Measurements from ENCODE around the gene LPAR3.

Gene LPAR3

DNA sequence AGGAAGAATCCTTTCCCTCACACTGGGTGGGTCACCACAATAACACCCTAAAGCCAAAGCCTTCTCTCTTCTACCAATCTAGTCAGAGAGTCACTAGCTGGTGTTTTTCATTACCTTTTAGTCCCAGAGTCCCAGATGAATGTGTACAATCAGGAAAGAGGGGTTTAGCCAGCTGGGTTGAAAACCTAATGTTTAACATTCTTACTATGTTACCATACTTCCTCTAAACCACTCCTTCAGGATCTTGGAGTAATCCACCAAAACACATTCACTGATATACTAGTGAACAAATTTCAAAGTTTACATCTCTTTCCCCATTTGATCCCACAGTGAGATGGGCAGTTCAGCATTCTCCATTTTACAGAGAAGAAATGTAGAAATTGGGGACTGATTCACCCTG lies 9.7 kb downstream of the LPAR3 start:
- TF ChIP-seq POLR2AphosphoS5 (IDR thresholded peaks at IDR 0.05; ENCODE audit: low read depth) = no peak
- no peak for TF ChIP-seq CTCF (IDR thresholded peaks at IDR 0.05; ENCODE audit: insufficient read depth, low read length)
- TF ChIP-seq GABPA (IDR thresholded peaks at IDR 0.05; ENCODE audit: low read depth) = no peak
- TF ChIP-seq SPI1 (IDR thresholded peaks at IDR 0.05; ENCODE audit: borderline replicate concordance, low read depth) = no peak
- TF ChIP-seq REST (IDR thresholded peaks at IDR 0.05; ENCODE audit: insufficient replicate concordance, low read depth) = no peak
- Histone ChIP-seq H3K27ac (replicated peaks) (no peak overlapping the region), H3K27me3 (ENCODE audit: insufficient read depth, poor library complexity, severe bottlenecking) (no peaks in the 10 kb centered on the region), H3K4me3 (replicated peaks; ENCODE audit: insufficient read depth, low read length) (no peak overlapping the region)
- no peak for DNase-seq (ENCODE audit: low read depth in 1 of 2, low spot score in 1 of 2)

DNA sequence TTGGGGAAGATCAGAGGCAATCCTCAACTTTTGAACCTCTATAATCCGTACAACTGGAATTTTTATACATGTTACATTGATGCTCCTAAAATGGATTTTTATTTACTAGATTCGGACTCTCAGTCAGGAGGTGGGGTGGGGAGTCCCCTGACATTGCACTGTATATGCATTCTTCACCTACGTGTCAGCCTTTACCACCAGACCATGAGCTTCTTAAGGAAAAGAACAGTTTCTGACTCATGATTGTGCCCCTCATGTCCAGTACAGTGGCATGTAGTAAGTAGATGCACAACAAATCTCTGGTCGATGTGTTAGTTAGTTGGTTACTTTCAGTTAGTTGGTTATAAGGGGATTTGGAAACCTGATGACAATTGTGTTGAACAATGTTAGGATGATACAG lies 15.4 kb downstream of the LPAR3 start:
- no peak overlapping the region for H3K27ac ChIP-seq (replicated peaks)
- TF ChIP-seq REST (IDR thresholded peaks at IDR 0.05; ENCODE audit: insufficient replicate concordance, low read depth) (no peak), GABPA (IDR thresholded peaks at IDR 0.05; ENCODE audit: low read depth) (no peak), SPI1 (IDR thresholded peaks at IDR 0.05; ENCODE audit: borderline replicate concordance, low read depth) (no peak), POLR2AphosphoS5 (IDR thresholded peaks at IDR 0.05; ENCODE audit: low read depth) (no peak), CTCF (IDR thresholded peaks at IDR 0.05; ENCODE audit: insufficient read depth, low read length) (no peak)

DNA sequence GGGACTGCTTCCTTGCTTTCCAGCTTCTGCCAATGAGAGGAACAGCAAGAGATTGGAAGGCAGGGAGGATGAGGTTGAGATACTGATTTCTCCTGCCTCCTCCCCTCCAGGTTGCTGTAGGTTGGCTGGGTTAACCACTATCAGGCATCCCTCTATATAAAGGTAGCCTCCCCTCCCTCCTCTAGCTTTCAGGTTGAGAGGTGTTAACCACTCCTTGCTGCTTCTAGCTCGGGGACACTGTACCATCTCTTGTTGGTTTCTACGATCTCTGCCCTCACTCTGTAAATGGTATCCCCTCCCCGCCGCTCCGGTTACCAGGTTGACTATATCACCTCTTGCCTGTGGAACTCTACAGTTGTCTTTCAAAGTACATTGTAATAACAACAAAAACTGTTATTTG lies 16.7 kb downstream of the LPAR3 start:
- TF ChIP-seq POLR2AphosphoS5 (IDR thresholded peaks at IDR 0.05; ENCODE audit: low read depth) (no peak), REST (IDR thresholded peaks at IDR 0.05; ENCODE audit: insufficient replicate concordance, low read depth) (no peak), CTCF (IDR thresholded peaks at IDR 0.05; ENCODE audit: insufficient read depth, low read length) (no peak), SPI1 (IDR thresholded peaks at IDR 0.05; ENCODE audit: borderline replicate concordance, low read depth) (no peak), GABPA (IDR thresholded peaks at IDR 0.05; ENCODE audit: low read depth) (no peak)
- no peak overlapping the region for H3K4me3 ChIP-seq (replicated peaks; ENCODE audit: insufficient read depth, low read length)
- DNase-seq (ENCODE audit: low read depth in 1 of 2, low spot score in 1 of 2) = no peak
- H3K27me3 ChIP-seq (ENCODE audit: insufficient read depth, poor library complexity, severe bottlenecking) = peaks cover 6% of the 10 kb centered on the region
- H3K27ac ChIP-seq (replicated peaks) = no peak overlapping the region

More for the DNA sequence above, 15.4 kb downstream of the LPAR3 start:
- no peak for DNase-seq (ENCODE audit: low read depth in 1 of 2, low spot score in 1 of 2)
- no peak overlapping the region for H3K4me3 ChIP-seq (replicated peaks; ENCODE audit: insufficient read depth, low read length)
- H3K27me3 ChIP-seq (ENCODE audit: insufficient read depth, poor library complexity, severe bottlenecking) = peaks cover 5% of the 10 kb centered on the region

Measured in HL-60 (cell line).